AG04450 (cell line): ENCODE results near the gene CT83. TPM values are rescaled to one million over a fixed set of nuclear protein-coding genes. Genes with fewer than 3 reads are reported as not detected.

ENCODE experiments used
- CTCF ChIA-PET: fragments of 300-600, 350-600 bp; formaldehyde crosslinking; extraction: SDS; loops from one replicate; lab custom pipeline; 2022; ENCODE audit warnings: antibody characterized with exemption, inconsistent platforms; lab: Charles Lee
- POLR2A ChIA-PET: fragments of 350-600 bp; formaldehyde crosslinking; extraction: SDS; loops from one replicate; lab custom pipeline; 2021; ENCODE audit warnings: antibody characterized with exemption, inconsistent platforms; lab: Yijun Ruan, JAX
- DNase-seq: peaks from one replicate; pipeline ENCODE4 v3.0.0-alpha.2; 2011; ENCODE audit warnings: low read depth, low spot score
- H3K27ac ChIP-seq: one replicate; pipeline ENCODE4 v1.5.1; 2012; ENCODE audit warnings: low read depth, low read length, control low read depth
- H3K27me3 ChIP-seq: one replicate; pipeline ENCODE4 v1.6.0; 2012; ENCODE audit warnings: low read length; ENCODE audit not compliant: control insufficient read depth, insufficient read depth
- H3K4me3 ChIP-seq: 2 replicates; pipeline ENCODE4 v1.5.1; 2011; ENCODE audit warnings: mild to moderate bottlenecking, low read depth, low read length, control low read depth
- H3K9me3 ChIP-seq: 2 replicates; pipeline ENCODE4 v1.5.1; 2012; ENCODE audit warnings: low read length; ENCODE audit not compliant: control insufficient read depth, insufficient read depth
- CTCF ChIP-seq: IDR thresholded peaks from 2 replicates; pipeline ENCODE4 v1.5.1; 2011; ENCODE audit warnings: low read depth, low read length, control low read depth, inconsistent platforms
- polyA minus RNA-seq: library from RNA; depleted of rRNA, polyadenylated mRNA; stranded (reverse); fragments of >200 nt; gene quantifications from 2 replicates; pipeline ENCODE4 v1.2.3, GENCODE V29; 2011; rRNA and poly(A)+ RNA removed
- polyA plus RNA-seq: library from polyadenylated mRNA; depleted of rRNA; stranded (reverse); fragments of >200 nt; gene quantifications from 2 replicates; pipeline ENCODE4 v1.2.3, GENCODE V29; 2011; rRNA removed

The CT83 gene
- polyA plus RNA-seq (not detected in 2 replicates), polyA minus RNA-seq (not detected in 2 replicates)

- ChIA-PET POLR2A (no interaction called here), CTCF (no interaction called here)
- H3K4me3 ChIP-seq, result no peak within 1 kb of the TSS
- no peaks in the 10 kb centered on the region for H3K27me3 ChIP-seq
- H3K9me3 ChIP-seq, result peaks cover 3% of the 10 kb centered on the region; the same call in 1 of the 2 replicates
- H3K27ac ChIP-seq, result no peak within 1 kb of the TSS
- DNase-seq, result no peak
- no peak for TF ChIP-seq CTCF
Observed at GRCh38 chrX:116462822-116463221, at the start of gene CT83. TSS of gene CT83 (minus strand) at chrX:116462976. CDS start at chrX:116462856, 120 bp downstream.

- DNase-seq, result no peak
- Histone ChIP-seq H3K9me3 (no peaks in the 10 kb centered on the region; the same call in none of the 2 replicates), H3K4me3 (no peak overlapping the region), H3K27me3 (no peaks in the 10 kb centered on the region), H3K27ac (no peak overlapping the region)
- ChIA-PET CTCF (no interaction called here), POLR2A (no interaction called here)
- no peak for TF ChIP-seq CTCF
Observed at GRCh38 chrX:116499780-116500179, 37.0 kb upstream of the CT83 start.

DNA sequence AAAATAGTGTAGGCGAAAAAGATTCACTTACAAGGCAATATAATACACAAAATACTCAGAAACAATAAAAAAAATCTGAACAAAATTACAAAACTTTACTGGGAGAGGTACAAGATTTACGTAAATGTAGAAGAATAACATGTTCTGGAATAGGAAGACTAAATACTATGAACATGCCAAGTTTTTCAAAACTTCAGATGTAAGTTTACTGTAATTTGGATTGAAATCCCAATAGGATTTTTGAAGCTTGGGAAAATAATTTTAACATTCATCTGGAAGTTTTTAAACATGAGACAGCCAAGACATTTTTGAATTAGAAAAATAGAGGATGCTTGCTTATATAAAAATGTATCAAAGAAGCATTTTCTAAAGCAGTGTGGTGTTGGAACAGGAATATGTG, 30.5 kb upstream of the CT83 start:
- no peaks in the 10 kb centered on the region for H3K27me3 ChIP-seq
- ChIA-PET POLR2A (no interaction called here), CTCF (no interaction called here)
- no peak overlapping the region for H3K4me3 ChIP-seq
- TF ChIP-seq CTCF, result no peak
- H3K27ac ChIP-seq, result no peak overlapping the region
- H3K9me3 ChIP-seq, result no peaks in the 10 kb centered on the region; the same call in 1 of the 2 replicates
- no peak for DNase-seq

GRCh38 chrX:116490104-116490503, 27.3 kb upstream of the CT83 start:
- Histone ChIP-seq H3K27me3 (no peaks in the 10 kb centered on the region), H3K9me3 (no peaks in the 10 kb centered on the region), H3K4me3 (no peak overlapping the region), H3K27ac (no peak overlapping the region)
- POLR2A ChIA-PET, result no interaction called here
- CTCF ChIA-PET, result interaction anchor here (0.6 to 1.7 kb wide), 2 partner anchors 1765 to 1818 kb away, joined by 4 to 5 read pairs; no protein-coding TSS in a partner anchor
- DNase-seq, result no peak
- no peak for TF ChIP-seq CTCF

DNA sequence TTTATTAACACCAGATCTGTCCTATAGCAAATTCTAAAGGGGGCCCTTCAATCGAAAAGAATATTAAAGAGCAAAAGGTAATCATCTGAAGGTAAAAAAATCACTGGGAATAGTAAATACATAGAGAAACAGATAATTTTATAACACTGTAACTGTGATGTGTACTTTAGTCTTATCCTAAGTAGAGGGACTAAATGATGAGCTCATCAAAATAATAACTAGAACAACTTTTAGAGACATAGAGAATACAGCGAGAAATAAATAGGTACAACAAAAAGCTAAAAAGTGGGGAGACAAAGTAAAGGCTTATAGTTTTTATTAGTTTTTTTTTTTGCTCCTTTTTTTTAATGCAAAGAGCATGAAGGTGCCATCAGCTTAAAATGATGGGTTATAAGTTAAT, 17.3 kb upstream of the CT83 start:
- no peak for DNase-seq
- ChIA-PET CTCF (no interaction called here), POLR2A (no interaction called here)
- H3K4me3 ChIP-seq, result no peak overlapping the region
- H3K27ac ChIP-seq, result no peak overlapping the region
- TF ChIP-seq CTCF, result no peak
- no peaks in the 10 kb centered on the region for H3K27me3 ChIP-seq
- no peaks in the 10 kb centered on the region for H3K9me3 ChIP-seq
